ENCODE measurements around the gene GIMAP1.
"Not testable (repeated sequence)": the region's sequence is repeated elsewhere in the genome, so short reads cannot be mapped to it uniquely, and the experiment has no call there.

The GIMAP1 gene

GRCh38 chr7:150716368-150716767 lies at the start of gene GIMAP1:
Gene GIMAP1 (plus strand): TSS chr7:150716613. CDS start chr7:150719048, 2,435 bp downstream.
- DNase-seq, result no peak

DNA sequence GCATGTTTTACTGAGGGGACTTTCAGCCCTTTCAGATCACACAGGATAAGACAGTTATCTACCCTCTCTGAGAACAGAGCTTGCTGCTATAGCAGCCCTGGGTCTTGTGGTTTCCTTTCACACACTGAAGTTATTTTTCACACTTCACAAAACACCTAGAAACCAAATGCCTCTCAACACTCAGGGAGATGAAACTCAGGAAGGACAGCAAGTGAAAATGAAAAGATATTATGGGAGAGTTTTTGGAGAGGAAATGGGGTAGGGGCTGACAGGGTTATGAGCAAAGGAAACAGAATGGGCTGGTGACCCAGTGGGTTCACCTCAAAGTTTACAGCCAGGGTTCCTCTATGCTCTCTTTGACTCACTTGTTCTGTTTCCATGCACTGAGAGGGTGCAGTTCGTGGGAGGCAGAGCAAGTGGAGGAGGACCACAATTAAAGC lies 47.9 kb upstream of the GIMAP1 start:
- no peak for DNase-seq

GRCh38 chr7:150668977-150669376 lies 47.4 kb upstream of the GIMAP1 start:
- DNase-seq, result no peak

- DNase-seq, result not testable (repeated sequence)
These were observed 44.4 kb upstream of the GIMAP1 start for GRCh38 chr7:150671798-150672585.

- no peak for DNase-seq
These were observed 40.7 kb upstream of the GIMAP1 start for GRCh38 chr7:150675714-150676113.

DNA sequence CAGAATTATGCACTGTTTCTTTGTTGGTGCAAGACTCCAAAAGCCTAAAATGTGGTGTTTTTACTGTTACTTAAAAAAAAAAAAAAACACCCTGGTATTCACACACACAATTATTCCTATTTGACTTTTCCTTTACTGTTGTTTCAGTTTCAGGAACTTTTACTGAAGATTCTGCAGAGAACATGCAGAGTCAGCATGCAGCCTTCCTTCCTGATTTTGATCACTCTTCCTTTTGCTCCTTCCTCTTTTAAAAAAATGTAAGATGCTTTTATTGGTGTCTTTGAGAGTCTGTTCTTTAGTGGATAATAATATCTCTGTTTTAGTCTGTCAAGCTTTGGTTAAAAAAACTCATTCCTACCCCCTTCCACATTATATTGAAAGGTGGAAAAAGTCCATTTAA lies 40.1 kb upstream of the GIMAP1 start:
- not testable (repeated sequence) for DNase-seq

GRCh38 chr7:150676854-150677253 lies 39.6 kb upstream of the GIMAP1 start:
- not testable (repeated sequence) for DNase-seq

GRCh38 chr7:150678601-150679000 lies 37.8 kb upstream of the GIMAP1 start:
- not testable (repeated sequence) for DNase-seq

- DNase-seq, result not testable (repeated sequence)
These were observed 36.0 kb upstream of the GIMAP1 start for GRCh38 chr7:150680364-150680763.

DNA sequence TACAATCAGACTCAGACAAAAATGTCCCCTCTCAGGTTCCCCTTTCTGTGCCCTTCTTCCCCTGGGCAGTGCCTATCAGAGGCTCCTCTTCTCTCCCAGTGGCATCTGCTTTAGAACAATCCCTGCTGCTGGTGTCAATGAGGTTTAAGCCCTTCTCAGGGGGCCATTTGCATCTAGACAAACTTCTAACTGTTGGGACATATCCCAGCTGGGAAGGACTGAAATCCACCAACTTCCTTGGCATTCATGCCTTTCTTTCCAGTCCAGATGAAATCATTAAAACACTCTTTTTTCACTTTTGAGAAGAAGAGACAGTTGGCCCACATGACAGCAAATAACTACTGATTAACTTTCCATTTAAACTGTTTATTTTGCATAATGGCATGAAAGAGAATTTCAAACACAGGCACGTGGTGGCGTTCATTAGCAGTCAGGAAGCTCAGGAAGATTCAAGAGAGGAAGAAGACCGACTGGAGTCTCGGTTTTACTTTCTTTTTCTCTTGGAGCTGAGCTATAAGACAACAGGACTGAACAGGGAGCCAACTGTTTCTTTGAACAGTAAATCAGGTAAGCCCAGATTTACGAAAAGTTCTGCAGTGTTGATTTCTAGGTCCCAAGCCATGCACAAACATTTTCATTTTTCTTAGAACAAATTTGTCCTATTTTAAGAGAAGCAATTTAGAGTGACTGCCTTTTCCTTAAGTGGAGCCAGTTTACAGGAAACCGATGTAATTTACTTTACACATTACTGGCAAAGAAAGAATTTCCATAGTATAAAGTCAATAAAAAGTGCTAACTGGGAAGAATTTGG lies 31.0 kb upstream of the GIMAP1 start, which contains the start of gene GIMAP2:
Gene GIMAP2 (plus strand): TSS at position 488 of the 811 bp plus-strand sequence. CDS start 1,354 bp downstream, outside the sequence.
- DNase-seq, result no peak

- no peak for DNase-seq
These were observed 30.3 kb upstream of the GIMAP1 start for GRCh38 chr7:150686030-150686631.

GRCh38 chr7:150688630-150689029 lies 27.8 kb upstream of the GIMAP1 start:
- DNase-seq, result no peak

DNA sequence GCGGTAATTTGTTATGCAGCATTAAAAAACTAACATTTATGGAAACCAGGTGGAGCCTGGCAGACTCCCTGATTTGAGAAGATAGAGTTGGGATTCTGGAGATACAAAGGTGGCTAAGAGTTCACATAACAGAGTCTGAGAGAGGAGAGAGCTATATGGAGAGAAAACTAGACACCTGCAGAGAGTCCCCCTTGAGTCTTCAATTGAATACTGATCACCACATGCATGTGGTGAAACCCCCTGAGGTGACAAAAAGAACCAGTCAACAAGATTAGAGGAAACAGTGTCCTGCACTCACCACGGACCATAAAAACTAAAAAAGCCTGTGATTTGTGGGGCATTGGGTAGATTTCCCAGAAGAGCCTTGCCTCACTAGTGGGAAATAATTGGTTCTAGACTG lies 20.8 kb upstream of the GIMAP1 start:
- DNase-seq, result no peak

GRCh38 chr7:150703209-150703608 lies 13.2 kb upstream of the GIMAP1 start:
- DNase-seq, result no peak

DNA sequence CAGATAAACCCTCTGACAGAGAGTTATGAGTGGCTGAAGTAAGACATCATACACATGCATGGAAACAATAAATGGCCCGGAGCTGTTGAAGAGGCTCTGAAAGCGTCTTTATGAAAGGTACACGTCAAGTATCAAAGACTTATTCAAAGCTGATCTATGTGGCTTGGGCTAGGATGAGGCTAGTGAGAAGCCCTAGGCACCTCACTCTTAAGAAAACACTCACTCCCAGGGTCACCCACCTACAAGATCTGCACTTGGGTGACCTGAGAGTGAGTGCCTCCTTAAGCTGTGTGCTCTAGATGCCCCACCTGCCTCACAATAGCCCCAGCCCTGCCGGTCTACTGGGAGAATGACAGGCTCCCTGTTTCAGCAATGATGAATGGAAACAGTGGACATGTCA lies 1.1 kb upstream of the GIMAP1 start:
- DNase-seq, result no peak

GRCh38 chr7:150715738-150716137 lies 675 bp upstream of the GIMAP1 start:
- no peak for DNase-seq

DNA sequence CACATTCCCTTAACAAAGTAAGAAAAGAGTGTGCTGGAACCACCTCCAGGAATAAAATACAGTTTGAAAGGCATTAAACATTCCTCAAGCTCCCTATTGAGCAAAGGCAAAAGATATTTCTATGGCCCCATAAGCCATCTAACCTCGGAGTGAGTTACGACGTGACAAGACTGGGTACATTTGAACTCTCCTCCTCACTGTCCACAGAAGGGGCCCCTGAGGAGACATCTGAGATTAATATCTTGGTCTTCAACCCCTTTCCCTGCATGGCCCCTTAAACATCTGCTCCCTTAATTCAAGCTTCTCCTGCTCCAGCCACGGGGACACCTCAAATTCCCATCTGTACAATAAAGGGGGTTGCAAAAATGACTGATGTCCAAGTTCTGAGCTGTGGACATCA lies 526 bp downstream of the GIMAP1 start:
- no peak for DNase-seq

DNA sequence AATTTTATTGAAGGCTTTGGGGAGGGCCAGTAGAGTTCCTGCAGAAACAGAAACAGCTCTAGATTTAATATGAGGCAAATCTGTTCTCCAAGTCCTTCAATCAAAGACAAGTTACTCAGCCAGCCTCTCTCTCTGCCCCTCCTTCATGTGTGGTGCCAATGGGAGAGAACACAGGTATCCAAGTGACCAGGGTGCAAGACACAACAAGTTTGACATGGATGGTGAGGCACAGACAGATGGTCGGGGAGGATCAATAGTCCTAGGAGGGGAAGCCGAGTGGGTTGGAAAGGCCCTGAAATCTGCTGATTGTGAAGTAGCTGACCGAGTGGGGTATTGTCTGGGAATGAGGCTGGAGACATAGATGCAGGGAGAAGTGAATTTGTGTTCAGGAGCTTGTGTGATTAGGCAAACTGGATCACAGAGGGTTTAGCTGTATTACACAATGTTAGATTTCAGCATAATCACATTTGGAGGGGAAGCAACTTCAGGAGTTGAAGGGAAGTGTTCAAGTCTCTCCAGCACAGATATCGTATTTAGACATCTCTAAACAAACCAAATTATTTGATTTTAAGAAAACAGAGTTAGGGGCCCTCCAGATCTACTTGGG lies 1.5 kb downstream of the GIMAP1 start:
- DNase-seq, result no peak

DNA sequence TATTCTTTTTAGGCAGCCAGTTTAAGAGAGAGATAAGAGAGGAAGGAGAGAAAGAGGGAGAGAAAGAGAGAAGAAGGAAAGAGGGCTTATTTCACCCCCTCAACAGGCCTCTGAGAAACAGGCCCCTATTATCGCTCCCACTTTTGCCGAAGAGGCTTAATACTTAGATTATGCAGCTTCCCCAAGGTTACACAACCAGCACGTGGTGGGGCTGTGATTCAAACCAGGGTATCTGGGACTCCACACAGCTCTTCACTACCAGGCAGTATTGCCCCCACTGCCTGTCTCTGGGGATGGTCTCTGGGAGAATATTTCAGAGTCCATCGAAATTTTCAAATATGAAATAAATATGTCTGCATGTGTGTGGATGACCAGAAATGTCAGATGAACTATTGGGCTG lies 3.0 kb downstream of the GIMAP1 start:
- no peak for DNase-seq

GRCh38 chr7:150719960-150720891 lies 3.8 kb downstream of the GIMAP1 start:
- no peak for DNase-seq

GRCh38 chr7:150721970-150722373 lies 5.6 kb downstream of the GIMAP1 start:
- no peak for DNase-seq

GRCh38 chr7:150722431-150722931 lies 6.1 kb downstream of the GIMAP1 start:
- no peak for DNase-seq

All from fibroblast of skin of right quadriceps (primary cell).